GM12874 (cell line): ENCODE measurements around the gene TLNRD1.

Experiments
- CTCF ChIP-seq: IDR thresholded peaks from 2 replicates; pipeline ENCODE4 v1.5.1; 2011; ENCODE audit warnings: low read depth, mild to moderate bottlenecking, control low read depth, low read length, moderate library complexity; ENCODE audit not compliant: insufficient read depth

The TLNRD1 gene

GRCh38 chr15:80958818-80959495 is 41.8 kb upstream of the TLNRD1 start:
- no peak for TF ChIP-seq CTCF

- TF ChIP-seq CTCF = no peak
Observed at GRCh38 chr15:80966431-80967197, 34.1 kb upstream of the TLNRD1 start.

GRCh38 chr15:80967451-80967850 is 33.3 kb upstream of the TLNRD1 start:
- no peak for TF ChIP-seq CTCF

- no peak for TF ChIP-seq CTCF
Observed at GRCh38 chr15:80967991-80968510, 32.7 kb upstream of the TLNRD1 start.

GRCh38 chr15:80969316-80969715 is 31.4 kb upstream of the TLNRD1 start:
- TF ChIP-seq CTCF = no peak

GRCh38 chr15:80970018-80970657 is 30.6 kb upstream of the TLNRD1 start:
- TF ChIP-seq CTCF = peak; percentile 66

GRCh38 chr15:80970658-80971057 is 30.1 kb upstream of the TLNRD1 start:
- TF ChIP-seq CTCF = no peak
